ENCODE measurements around the gene NPM1.

The NPM1 gene

DNA sequence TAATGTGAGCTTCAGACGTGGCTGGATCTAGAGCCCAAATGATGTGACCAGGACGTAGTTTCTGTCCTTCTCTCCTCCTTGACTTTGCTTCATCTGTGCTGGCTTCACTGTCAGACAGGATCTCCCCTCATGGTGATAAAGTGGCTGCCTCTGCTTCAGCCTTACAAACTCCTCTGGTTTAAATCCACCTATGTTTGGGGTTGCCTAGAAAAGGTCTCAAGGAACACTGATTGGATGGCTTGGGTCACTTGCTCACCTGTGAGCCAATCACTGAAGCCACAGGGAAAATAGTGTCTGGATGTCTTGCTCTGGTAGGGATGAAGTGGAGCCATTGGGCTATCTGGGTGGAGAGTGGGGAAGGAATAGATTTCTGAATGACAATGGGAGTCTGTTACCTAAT lies 67.9 kb downstream of the NPM1 start:
- Histone ChIP-seq H3K4me2 (ENCODE audit: low read length) (no peak overlapping the region), H3K9ac (ENCODE audit: low read length) (no peak overlapping the region), H3K27me3 (ENCODE audit: low read depth, low read length) (peaks cover 8% of the 10 kb centered on the region; the same call in 1 of the 2 replicates), H3K9me3 (ENCODE audit: insufficient read depth, low read length) (no peaks in the 10 kb centered on the region), H4K20me1 (ENCODE audit: insufficient read depth, low read length) (no peaks in the 10 kb centered on the region), H2AFZ (ENCODE audit: low read depth, low read length) (no peak overlapping the region), H3K36me3 (replicated peaks; ENCODE audit: low read depth, low read length) (no peaks in the 10 kb centered on the region), H3K79me2 (ENCODE audit: low read length) (no peaks in the 10 kb centered on the region), H3K27ac (ENCODE audit: low read length) (no peak overlapping the region), H3K4me3 (ENCODE audit: low read length) (no peak overlapping the region), H3K4me1 (ENCODE audit: low read length) (no peaks in the 10 kb centered on the region)
- TF ChIP-seq EZH2phosphoT487 (IDR thresholded peaks at IDR 0.05; ENCODE audit: low read depth), result no peak
- TF ChIP-seq, protein P1, sequence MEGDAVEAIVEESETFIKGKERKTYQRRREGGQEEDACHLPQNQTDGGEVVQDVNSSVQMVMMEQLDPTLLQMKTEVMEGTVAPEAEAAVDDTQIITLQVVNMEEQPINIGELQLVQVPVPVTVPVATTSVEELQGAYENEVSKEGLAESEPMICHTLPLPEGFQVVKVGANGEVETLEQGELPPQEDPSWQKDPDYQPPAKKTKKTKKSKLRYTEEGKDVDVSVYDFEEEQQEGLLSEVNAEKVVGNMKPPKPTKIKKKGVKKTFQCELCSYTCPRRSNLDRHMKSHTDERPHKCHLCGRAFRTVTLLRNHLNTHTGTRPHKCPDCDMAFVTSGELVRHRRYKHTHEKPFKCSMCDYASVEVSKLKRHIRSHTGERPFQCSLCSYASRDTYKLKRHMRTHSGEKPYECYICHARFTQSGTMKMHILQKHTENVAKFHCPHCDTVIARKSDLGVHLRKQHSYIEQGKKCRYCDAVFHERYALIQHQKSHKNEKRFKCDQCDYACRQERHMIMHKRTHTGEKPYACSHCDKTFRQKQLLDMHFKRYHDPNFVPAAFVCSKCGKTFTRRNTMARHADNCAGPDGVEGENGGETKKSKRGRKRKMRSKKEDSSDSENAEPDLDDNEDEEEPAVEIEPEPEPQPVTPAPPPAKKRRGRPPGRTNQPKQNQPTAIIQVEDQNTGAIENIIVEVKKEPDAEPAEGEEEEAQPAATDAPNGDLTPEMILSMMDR (IDR thresholded peaks at IDR 0.05; ENCODE audit: low read depth, low read length), result no peak

DNA sequence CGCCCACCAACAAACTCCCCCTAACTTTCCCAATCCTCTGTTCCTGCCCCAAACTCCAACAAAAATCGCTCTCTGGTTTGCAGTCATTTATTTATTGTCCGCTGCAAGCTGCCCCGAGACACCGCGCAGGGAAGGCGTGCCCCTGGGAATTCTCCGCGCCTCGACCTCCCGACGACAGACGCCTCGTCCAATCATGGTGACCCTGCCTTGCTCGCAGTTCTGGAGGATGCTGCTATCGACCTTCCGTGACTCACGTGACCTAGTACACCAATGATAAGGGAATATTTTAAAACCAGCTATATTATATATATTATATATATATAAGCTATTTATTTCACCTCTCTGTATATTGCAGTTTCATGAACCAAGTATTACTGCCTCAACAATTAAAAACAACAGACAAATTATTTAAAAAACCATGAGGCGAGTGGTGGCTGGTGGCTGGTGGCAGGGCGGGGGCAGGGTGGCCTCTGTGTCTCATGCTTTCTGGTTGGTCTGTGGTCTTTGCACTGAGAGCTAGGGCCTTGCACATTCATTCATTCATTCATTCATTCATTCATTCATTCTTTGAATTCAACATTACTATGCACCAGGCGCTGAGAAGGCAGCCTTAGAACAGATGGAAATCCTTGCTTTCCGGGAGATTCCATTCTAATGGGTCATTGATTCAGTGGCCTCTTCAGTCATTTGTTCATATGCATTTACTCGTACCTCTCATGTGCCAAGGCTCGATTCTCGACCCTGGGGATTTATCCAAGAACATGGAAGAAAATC lies 69.7 kb downstream of the NPM1 start:
- H3K4me2 ChIP-seq (ENCODE audit: low read length), result no peak overlapping the region
- TF ChIP-seq, protein P1 (IDR thresholded peaks at IDR 0.05; ENCODE audit: low read depth, low read length), result no peak
- TF ChIP-seq EZH2phosphoT487 (IDR thresholded peaks at IDR 0.05; ENCODE audit: low read depth), result no peak
- peaks cover 8% of the 10 kb centered on the region; the same call in 1 of the 2 replicates for H3K27me3 ChIP-seq (ENCODE audit: low read depth, low read length)
- no peak overlapping the region for H2AFZ ChIP-seq (ENCODE audit: low read depth, low read length)
- no peaks in the 10 kb centered on the region for H3K9me3 ChIP-seq (ENCODE audit: insufficient read depth, low read length)
- H4K20me1 ChIP-seq (ENCODE audit: insufficient read depth, low read length), result no peaks in the 10 kb centered on the region
- H3K4me3 ChIP-seq (ENCODE audit: low read length), result no peak overlapping the region
- no peak overlapping the region for H3K9ac ChIP-seq (ENCODE audit: low read length)
- no peaks in the 10 kb centered on the region for H3K36me3 ChIP-seq (replicated peaks; ENCODE audit: low read depth, low read length)
- H3K79me2 ChIP-seq (ENCODE audit: low read length), result no peaks in the 10 kb centered on the region
- H3K4me1 ChIP-seq (ENCODE audit: low read length), result no peaks in the 10 kb centered on the region
- no peak overlapping the region for H3K27ac ChIP-seq (ENCODE audit: low read length)

DNA sequence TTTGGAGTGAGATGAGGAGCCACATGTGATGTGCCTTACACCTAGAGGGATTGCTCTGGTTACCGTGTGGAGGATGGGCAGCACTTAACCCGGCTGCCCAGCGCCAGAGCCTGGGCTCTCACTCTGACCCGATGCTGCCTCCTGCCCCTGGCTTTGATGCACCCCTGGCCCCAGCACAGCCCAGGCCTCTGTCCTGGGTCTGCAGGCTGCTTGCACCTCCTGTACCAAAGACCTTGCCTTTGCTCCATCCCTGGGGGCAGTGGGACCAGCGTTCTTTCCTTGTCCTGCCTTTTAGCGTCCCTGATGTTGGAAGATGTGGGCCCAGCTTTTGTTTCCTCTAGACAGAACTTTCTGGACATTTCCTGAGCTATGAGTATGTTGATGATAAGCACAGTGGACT lies 72.2 kb downstream of the NPM1 start:
- H3K27ac ChIP-seq (ENCODE audit: low read length), result no peak overlapping the region
- TF ChIP-seq EZH2phosphoT487 (IDR thresholded peaks at IDR 0.05; ENCODE audit: low read depth), result no peak
- TF ChIP-seq, protein P1 (IDR thresholded peaks at IDR 0.05; ENCODE audit: low read depth, low read length), result no peak
- H3K9ac ChIP-seq (ENCODE audit: low read length), result no peak overlapping the region
- H3K27me3 ChIP-seq (ENCODE audit: low read depth, low read length), result peaks cover 12% of the 10 kb centered on the region; the same call in 1 of the 2 replicates
- no peaks in the 10 kb centered on the region for H3K9me3 ChIP-seq (ENCODE audit: insufficient read depth, low read length)
- no peaks in the 10 kb centered on the region for H3K79me2 ChIP-seq (ENCODE audit: low read length)
- no peaks in the 10 kb centered on the region for H4K20me1 ChIP-seq (ENCODE audit: insufficient read depth, low read length)
- no peaks in the 10 kb centered on the region for H3K4me1 ChIP-seq (ENCODE audit: low read length)
- H3K4me2 ChIP-seq (ENCODE audit: low read length), result no peak overlapping the region
- no peak overlapping the region for H3K4me3 ChIP-seq (ENCODE audit: low read length)
- no peaks in the 10 kb centered on the region for H3K36me3 ChIP-seq (replicated peaks; ENCODE audit: low read depth, low read length)
- H2AFZ ChIP-seq (ENCODE audit: low read depth, low read length), result no peak overlapping the region
